Fibroblast of pulmonary artery (primary cell): ENCODE results near the gene ABAT.
"Not testable (repeated sequence)": the region's sequence is repeated elsewhere in the genome, so short reads cannot be mapped to it uniquely, and the experiment has no call there.

Source experiments
- DNase-seq: peaks from one replicate; pipeline ENCODE4 v3.0.0-alpha.2; 2010; ENCODE audit warnings: low read depth
- H3K4me3 ChIP-seq: replicated peaks from 2 replicates; pipeline ENCODE4 v1.5.1; 2011; ENCODE audit warnings: low read depth, mild to moderate bottlenecking, control low read depth, low read length, moderate library complexity
- CTCF ChIP-seq: IDR thresholded peaks from 2 replicates; pipeline ENCODE4 v1.5.1; 2011; ENCODE audit warnings: mild to moderate bottlenecking, control low read depth, low read length, inconsistent platforms; ENCODE audit errors: missing control alignments

Gene ABAT

GRCh38 chr16:8741636-8742035, 67.2 kb downstream of the ABAT start:
- TF ChIP-seq CTCF, result no peak
- no peak for DNase-seq
- H3K4me3 ChIP-seq, result no peak overlapping the region

- H3K4me3 ChIP-seq, result no peak overlapping the region
- no peak for TF ChIP-seq CTCF
- no peak for DNase-seq
Measured at GRCh38 chr16:8742068-8742467, 67.7 kb downstream of the ABAT start.

- not testable (repeated sequence) for DNase-seq, H3K4me3 ChIP-seq
Measured at GRCh38 chr16:8748944-8749343, 74.5 kb downstream of the ABAT start.

GRCh38 chr16:8751481-8752311, 77.3 kb downstream of the ABAT start:
- no peak for TF ChIP-seq CTCF
- DNase-seq, result peak; percentile 80
- H3K4me3 ChIP-seq, result no peak overlapping the region

- DNase-seq, result no peak
- no peak for TF ChIP-seq CTCF
- no peak overlapping the region for H3K4me3 ChIP-seq
Measured at GRCh38 chr16:8752706-8753105, 78.3 kb downstream of the ABAT start.

- DNase-seq, result no peak
- TF ChIP-seq CTCF, result no peak
Measured at GRCh38 chr16:8753416-8754054, 79.1 kb downstream of the ABAT start.

GRCh38 chr16:8756755-8757154, 82.3 kb downstream of the ABAT start:
- TF ChIP-seq CTCF, result no peak
- no peak for DNase-seq
- no peak overlapping the region for H3K4me3 ChIP-seq

More at GRCh38 chr16:8753416-8754054, 79.1 kb downstream of the ABAT start:
- H3K4me3 ChIP-seq, result no peak overlapping the region
